Heart left ventricle (tissue), 16 donors: ENCODE measurements around the gene POLD1. TPM values are rescaled to one million over a fixed set of nuclear protein-coding genes. Genes with fewer than 3 reads are reported as not detected.

Source experiments
- ATAC-seq, 4 donors: fragments of 200-7000 bp; cut with Tn5 transposase; one replicate each; pipeline ENCODE4 v1.9.1; 2020 to 2022; ENCODE audit warnings: moderate library complexity in 4 of 4, mild to moderate bottlenecking in 3 of 4, moderate number of reproducible peaks in 1 of 4
- DNase-seq, 5 donors: peaks; one replicate each; pipeline ENCODE4 v3.0.0-alpha.2; 2020
- H3K27ac ChIP-seq, 12 donors: fragments of 200-600 bp; sonication (generic) in 4 of 12; one replicate each; pipeline versions ENCODE4 v1.5.0 to v1.8.0; 2016 to 2022; ENCODE audit warnings: mild to moderate bottlenecking in 2 of 12
- H3K27me3 ChIP-seq, 9 donors: fragments of 200-600 bp; sonication (generic) in 2 of 9; one replicate each; pipeline versions ENCODE4 v1.5.1 to v1.8.0; 2016 to 2022; ENCODE audit warnings: mild to moderate bottlenecking in 3 of 9
- H3K36me3 ChIP-seq, 9 donors: fragments of 200-600 bp; sonication (generic) in 2 of 9; one replicate each; pipeline versions ENCODE4 v1.5.0 to v1.8.0; 2018 to 2022; ENCODE audit warnings: mild to moderate bottlenecking in 2 of 9
- H3K4me1 ChIP-seq, 12 donors: fragments of 200-600 bp; sonication (generic) in 4 of 12; one replicate each; pipeline versions ENCODE4 v1.5.0 to v1.8.0; 2016 to 2022; ENCODE audit warnings: mild to moderate bottlenecking in 3 of 12
- H3K4me3 ChIP-seq, 12 donors: fragments of 200-600 bp; sonication (generic) in 4 of 12; one replicate each; pipeline versions ENCODE4 v1.5.0 to v1.8.0; 2017 to 2022; ENCODE audit warnings: mild to moderate bottlenecking in 9 of 12, moderate library complexity in 4 of 12
- H3K9me3 ChIP-seq, 12 donors: fragments of 200-600 bp; sonication (generic) in 4 of 12; one replicate each; pipeline versions ENCODE4 v1.5.0 to v1.8.0; 2016 to 2022; ENCODE audit warnings: mild to moderate bottlenecking in 1 of 12
- CTCF ChIP-seq, 12 donors: fragments of 200-600 bp; sonication (generic) in 4 of 12; IDR thresholded peaks; one replicate each; pipeline versions ENCODE4 v1.5.0 to v1.8.0; 2018 to 2022; ENCODE audit warnings: antibody characterized with exemption in 12 of 12, mild to moderate bottlenecking in 5 of 12
- POLR2A ChIP-seq, 2 donors: fragments of 450-650 bp; IDR thresholded peaks; one replicate each; pipeline ENCODE4 v1.6.1; 2017; ENCODE audit warnings: antibody characterized with exemption in 2 of 2, mild to moderate bottlenecking in 2 of 2, moderate library complexity in 2 of 2
- WGBS, 4 donors: extraction: QIAGEN DNeasy Blood & Tissue Kit in 2 of 4; methylation state at CpG; one replicate each; pipeline versions ENCODE4 v1.1.5 to v1.1.7; 2013 to 2018; 5-methylcytosine and 5-hydroxymethylcytosine counted together
- intact Hi-C, 10 donors: fragments of 100-400 bp; cut with DNase I; formaldehyde crosslinking; loops; one replicate each; pipeline versions ENCODE4 v1.11.1 to v1.14.2; 2022
- polyA plus RNA-seq, 2 donors: library from polyadenylated mRNA; stranded (reverse); fragments of 200-250 nt; gene quantifications; one replicate each; pipeline ENCODE4 v1.2.3, GENCODE V29; 2013
- total RNA-seq, 9 donors: library from RNA; depleted of rRNA in 2 of 9; stranded (reverse); fragments of >200 nt in 2 of 9; fragmentation: NEBNext Ultra II Directional in 3 of 9; extraction: Animal tissue kit (Norgen Biotek cat#: 25700) in 3 of 9; gene quantifications; one replicate each; pipeline versions ENCODE4 v1.1.0 to v1.2.4, GENCODE V29; 2016 to 2023
- donor health status: ischemic (EF 13 %, LVEDD 7.1; RV severe dilation, severe dysfunction).
- donor health status: healthy with polysubstance abuse.
- donor health status: DM: no; HTN: yes; CAD: no.
- donor health status: DM: no; HTN: no; CAD: no.
- donor health status: ischemic (EF 25% LVEDD 6.9; RV normal size, moderate dysfunction).
- donor health status: ischemic (EF 25% LVEDD 5.7; RV mildly dilated, moderate dysfunction).
- donor health status: healthy.
- donor health status: DM: yes; HTN: yes; CAD: no.
- donor health status: ischemic (EF 35%, LVEDD 5.7; RV mildly dilated, moderate dysfunction).
- donor health status: nonischemic (EF 11% LVEDD 7.7; RV severe dilation, severe dysfunction).
- donor health status: DM: yes; HTN: yes; CAD: no.
- donor health status: PGD.
- donor health status: ischemic (EF 29% LVEDD 5.4; RV normal size, mild dysfunction).
- donor health status: nonischemic (EF 23%, LVEDD 6.1; RV moderate dilation, normal function).

The POLD1 gene
- total and polyA plus RNA-seq, 11 donors: 6.1 to 18.0 (median 9.6) TPM

GRCh38 chr19:50418176-50419021 lies 34.3 kb downstream of the POLD1 start, which contains the start of gene SPIB:
Gene SPIB (plus strand): TSS chr19:50418938. CDS start chr19:50418963, 25 bp downstream.
- intact Hi-C loops: loop anchor here in 1 of 10 donors (5.0 kb wide), 1 partner anchor 61 kb away; no protein-coding TSS in a partner anchor
- peaks cover 14 to 55% (median 35%) of the 10 kb centered on the region in 9 donors for H3K27me3 ChIP-seq
- ATAC-seq (peak in 2 of 4 donors; percentile 22 to 25), DNase-seq (no peak)
- peaks cover 0 to 13% (median 0%) of the 10 kb centered on the region in 12 donors for H3K4me1 ChIP-seq
- H3K9me3 ChIP-seq: no peaks in the 10 kb centered on the region
- H3K27ac ChIP-seq: no peak within 1 kb of the TSS
- TF ChIP-seq CTCF (IDR thresholded peaks at IDR 0.05): no peak
- no peak for TF ChIP-seq POLR2A (IDR thresholded peaks at IDR 0.05)
- WGBS, 4 donors: 10 to 29% (median 22%) methylated on average over 20 to 34 of the region's 34 CpGs
- H3K4me3 ChIP-seq: no peak within 1 kb of the TSS
- peaks cover 0 to 2% (median 0%) of the 10 kb centered on the region in 9 donors for H3K36me3 ChIP-seq

DNA sequence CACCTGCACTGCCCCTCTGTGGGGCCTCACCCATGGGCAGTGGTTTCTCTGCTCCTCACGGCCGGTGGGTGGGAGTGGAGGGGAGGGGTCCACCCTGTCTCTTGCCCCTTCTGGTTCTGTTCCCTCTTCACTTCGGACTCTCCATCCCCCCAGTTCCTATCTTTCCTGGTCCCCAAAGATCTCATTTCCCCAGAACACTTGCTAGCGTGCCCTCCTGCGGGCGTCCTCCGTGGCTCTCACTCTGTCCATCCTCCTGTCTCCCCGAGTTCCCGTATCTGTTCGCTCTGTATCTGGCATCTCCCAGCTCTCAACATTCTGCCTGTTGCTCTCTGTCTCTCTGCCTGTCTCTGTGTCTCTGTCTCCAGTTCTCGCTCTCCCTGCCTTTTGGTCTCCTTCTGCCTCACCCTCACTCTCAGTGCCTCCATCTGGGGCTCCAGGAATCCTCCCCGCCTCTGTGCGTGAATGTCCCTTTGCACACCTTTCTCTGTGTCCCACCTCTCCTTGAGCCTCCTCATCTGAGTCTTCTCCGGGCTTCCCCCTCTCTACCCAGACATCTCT lies 35.0 kb downstream of the POLD1 start:
- intact Hi-C loops: loop anchor here in 1 of 10 donors (5.0 kb wide), 1 partner anchor 62 kb away; no protein-coding TSS in a partner anchor
- H3K4me3 ChIP-seq: no peak overlapping the region
- ATAC-seq (peak in 1 of 4 donors; percentile 6), DNase-seq (no peak)
- no peaks in the 10 kb centered on the region for H3K36me3 ChIP-seq
- WGBS, 4 donors: 5 to 7% (median 6%) methylated on average over 14 of the region's 14 CpGs
- H3K4me1 ChIP-seq: peaks cover 0 to 13% (median 0%) of the 10 kb centered on the region in 12 donors
- TF ChIP-seq POLR2A (IDR thresholded peaks at IDR 0.05) (no peak), CTCF (IDR thresholded peaks at IDR 0.05) (no peak)
- peaks cover 14 to 55% (median 36%) of the 10 kb centered on the region in 9 donors for H3K27me3 ChIP-seq
- no peaks in the 10 kb centered on the region for H3K9me3 ChIP-seq
- no peak overlapping the region for H3K27ac ChIP-seq

GRCh38 chr19:50419580-50420035 lies 35.5 kb downstream of the POLD1 start:
- no peaks in the 10 kb centered on the region for H3K9me3 ChIP-seq
- no peak overlapping the region for H3K27ac ChIP-seq
- intact Hi-C loops: loop anchor here in 1 of 10 donors (5.0 kb wide), 1 partner anchor 62 kb away; no protein-coding TSS in a partner anchor
- H3K27me3 ChIP-seq: peaks cover 14 to 55% (median 36%) of the 10 kb centered on the region in 9 donors
- H3K36me3 ChIP-seq: no peaks in the 10 kb centered on the region
- no peak for DNase-seq
- no peak for ATAC-seq
- H3K4me1 ChIP-seq: peaks cover 0 to 9% (median 0%) of the 10 kb centered on the region in 12 donors
- TF ChIP-seq POLR2A (IDR thresholded peaks at IDR 0.05) (no peak), CTCF (IDR thresholded peaks at IDR 0.05) (no peak)
- 10 to 16% (median 14%) methylated on average over 8 of the region's 8 CpGs for WGBS, 4 donors
- no peak overlapping the region for H3K4me3 ChIP-seq

DNA sequence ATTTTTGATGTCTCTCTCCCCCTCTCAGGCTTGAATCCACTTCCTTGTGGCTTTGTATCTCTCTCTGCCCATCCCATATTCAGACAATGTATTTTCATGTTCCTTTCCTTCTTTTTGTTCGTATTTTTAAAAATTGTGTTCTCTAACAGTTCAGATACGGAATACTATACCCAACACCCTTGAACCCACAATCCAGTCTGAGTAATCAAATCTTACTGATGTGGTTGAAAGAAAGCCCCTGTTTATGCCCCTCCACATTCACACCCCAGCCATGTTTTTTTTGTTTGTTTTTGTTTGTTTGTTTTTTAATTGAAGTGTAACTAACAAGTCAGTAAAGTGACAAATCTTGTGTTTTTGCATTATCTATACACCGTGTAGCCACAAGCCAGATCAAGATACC lies 36.0 kb downstream of the POLD1 start:
- peaks cover 0 to 9% (median 0%) of the 10 kb centered on the region in 12 donors for H3K4me1 ChIP-seq
- DNase-seq: no peak
- no peak for ATAC-seq
- H3K9me3 ChIP-seq: no peaks in the 10 kb centered on the region
- intact Hi-C loops: no loop called here
- no peak for TF ChIP-seq POLR2A (IDR thresholded peaks at IDR 0.05)
- TF ChIP-seq CTCF (IDR thresholded peaks at IDR 0.05): no peak
- H3K4me3 ChIP-seq: no peak overlapping the region
- H3K27ac ChIP-seq: no peak overlapping the region
- peaks cover 14 to 55% (median 36%) of the 10 kb centered on the region in 9 donors for H3K27me3 ChIP-seq
- no peaks in the 10 kb centered on the region for H3K36me3 ChIP-seq
- WGBS, 4 donors: 33 to 40% (median 34%) methylated on average over 3 of the region's 3 CpGs
